Effector CD4-positive, alpha-beta T cell (primary cell): Measurements from ENCODE around the gene NANOS2.
"Not testable (repeated sequence)": the region's sequence is repeated elsewhere in the genome, so short reads cannot be mapped to it uniquely, and the experiment has no call there.

Experiments
- DNase-seq: peaks from one replicate; pipeline ENCODE4 v3.0.0-alpha.2; 2020

NANOS2 gene

GRCh38 chr19:45927565-45928261 is 13.1 kb upstream of the NANOS2 start:
- DNase-seq, result peak; percentile 84

DNA sequence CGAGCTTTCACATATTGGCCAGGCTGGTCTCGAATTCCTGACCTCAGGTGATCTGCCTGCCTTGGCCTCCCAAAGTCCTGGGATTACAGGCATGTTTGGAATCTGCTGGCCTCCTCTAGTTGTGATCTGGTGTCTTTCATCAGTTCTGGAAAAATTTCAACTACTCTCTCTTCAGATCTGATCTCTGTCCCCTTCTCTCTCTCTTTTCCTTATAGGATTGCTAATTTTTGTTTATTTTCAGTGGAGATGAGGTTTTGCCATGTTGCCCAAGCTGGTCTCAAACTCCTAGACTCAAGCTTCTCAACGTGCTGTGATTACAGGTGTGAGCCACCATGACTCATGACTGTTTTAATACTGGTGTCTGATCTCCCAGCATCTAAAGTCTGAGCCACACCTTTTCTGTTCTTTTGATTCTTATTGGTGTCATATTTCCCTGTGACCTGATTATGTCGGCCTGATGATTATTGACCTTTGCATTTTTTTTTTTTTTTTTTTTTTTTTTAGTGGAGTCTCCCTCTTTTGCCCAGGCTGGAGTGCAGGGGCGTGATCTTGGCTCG is 10.4 kb upstream of the NANOS2 start:
- no peak for DNase-seq

DNA sequence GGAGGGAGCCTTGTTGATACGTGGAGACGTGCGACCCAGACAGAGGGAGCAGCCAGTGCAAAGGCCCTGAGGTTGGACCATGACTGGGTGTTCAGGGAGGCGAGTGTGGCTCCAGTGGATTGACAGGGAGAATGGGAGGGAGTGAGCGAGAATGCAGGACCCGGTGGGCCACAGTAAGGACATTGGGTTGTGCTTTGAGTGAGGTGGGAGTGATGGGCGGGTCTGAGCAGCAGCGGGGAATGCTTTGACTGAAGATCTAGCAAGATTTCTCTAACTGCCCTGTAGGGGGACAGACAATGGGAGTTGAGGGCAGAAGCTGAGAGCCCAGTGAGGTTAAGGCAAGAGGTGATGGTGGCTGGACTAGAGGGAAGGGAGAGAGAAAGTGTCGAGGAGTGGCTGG is 7.7 kb upstream of the NANOS2 start:
- DNase-seq, result no peak

DNA sequence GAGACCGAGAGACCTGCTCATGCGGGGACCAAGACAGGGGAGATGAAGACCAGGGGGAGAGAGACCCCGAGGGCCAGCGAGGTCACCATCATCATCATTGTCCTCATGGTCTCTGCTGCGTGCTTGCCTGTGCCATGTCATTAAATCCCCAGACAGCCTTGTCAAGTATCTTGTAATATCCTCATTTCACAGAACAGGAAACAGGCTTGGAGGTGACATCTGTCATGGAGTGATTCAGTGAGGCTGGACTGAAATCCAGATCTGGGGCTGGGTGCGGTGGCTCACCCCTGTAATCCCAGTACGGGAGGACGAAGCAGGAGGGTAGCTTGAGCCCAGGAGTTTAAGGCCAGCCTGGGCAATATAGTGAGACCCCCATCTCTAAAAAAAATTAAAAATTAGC is 5.9 kb upstream of the NANOS2 start:
- no peak for DNase-seq

DNA sequence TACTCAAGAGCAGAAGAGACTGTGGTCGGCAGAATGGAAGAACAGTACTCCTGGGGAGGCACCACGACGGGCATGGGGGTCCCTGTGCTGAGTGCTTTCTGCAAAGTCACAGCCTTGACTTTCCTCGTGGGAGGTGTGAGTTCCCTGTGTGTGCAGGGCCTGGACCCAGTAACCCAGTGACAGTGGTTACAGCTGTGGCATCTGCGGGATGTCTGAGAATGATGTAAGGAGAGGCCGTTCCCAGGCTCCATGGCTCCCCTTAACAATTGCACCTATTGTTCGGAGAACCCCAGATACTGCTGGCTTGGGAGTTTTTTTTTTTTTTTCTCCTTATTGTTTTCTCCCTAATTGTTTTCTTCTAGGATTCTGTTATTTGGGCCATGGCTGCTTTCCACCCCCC is 5.1 kb upstream of the NANOS2 start:
- no peak for DNase-seq

GRCh38 chr19:45918721-45919120 is 4.1 kb upstream of the NANOS2 start:
- DNase-seq, result no peak

DNA sequence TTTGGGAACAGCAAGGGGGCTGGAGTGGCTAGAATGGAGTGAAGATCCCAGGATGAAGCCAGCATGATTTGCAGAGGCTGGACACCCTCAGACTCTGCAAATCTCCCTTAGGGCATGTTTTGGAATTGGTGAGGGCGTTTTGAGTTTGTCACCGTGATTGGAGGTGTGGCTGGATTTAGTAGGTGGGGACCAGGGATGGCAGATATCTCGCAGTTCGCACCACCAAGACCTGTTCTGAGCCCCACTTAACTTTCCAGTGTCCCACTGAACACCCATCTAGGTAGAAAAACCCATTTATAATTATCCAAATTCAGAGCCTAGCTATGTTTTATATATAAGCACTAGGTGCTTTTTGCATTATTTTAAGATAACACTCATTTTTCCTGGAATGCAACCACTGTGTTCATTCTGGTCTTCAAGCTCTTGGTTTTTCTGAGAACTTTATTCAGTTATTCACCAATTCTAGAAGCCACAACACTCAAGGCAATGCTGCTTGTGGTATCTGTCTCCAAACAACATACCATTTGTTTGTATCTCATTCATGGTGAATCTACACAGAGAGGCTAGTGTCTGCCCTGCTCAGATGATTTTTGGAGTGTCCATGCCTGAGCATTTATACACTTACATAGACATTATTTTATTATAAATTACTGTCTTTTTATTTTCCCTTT is 3.0 kb upstream of the NANOS2 start:
- no peak for DNase-seq

DNA sequence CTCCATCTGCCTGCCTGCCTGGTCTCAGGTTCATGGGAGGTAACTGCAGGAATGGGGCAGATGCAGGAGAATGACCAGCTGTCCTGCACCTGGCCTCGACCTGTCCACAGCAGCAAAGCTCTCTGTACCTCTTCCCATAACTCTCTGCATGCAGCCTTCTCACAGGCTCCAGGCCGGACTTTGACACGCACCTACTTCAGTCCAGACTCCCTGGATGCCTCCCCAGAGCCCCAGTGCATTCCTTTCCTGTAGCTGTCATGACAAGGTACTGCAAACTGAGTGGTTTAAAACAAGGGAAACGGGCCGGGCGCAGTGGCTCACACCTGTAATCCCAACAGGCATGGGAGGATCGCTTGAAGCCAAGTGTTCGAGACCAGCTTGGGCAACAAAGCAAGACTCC is 3.3 kb downstream of the NANOS2 start:
- no peak for DNase-seq

DNA sequence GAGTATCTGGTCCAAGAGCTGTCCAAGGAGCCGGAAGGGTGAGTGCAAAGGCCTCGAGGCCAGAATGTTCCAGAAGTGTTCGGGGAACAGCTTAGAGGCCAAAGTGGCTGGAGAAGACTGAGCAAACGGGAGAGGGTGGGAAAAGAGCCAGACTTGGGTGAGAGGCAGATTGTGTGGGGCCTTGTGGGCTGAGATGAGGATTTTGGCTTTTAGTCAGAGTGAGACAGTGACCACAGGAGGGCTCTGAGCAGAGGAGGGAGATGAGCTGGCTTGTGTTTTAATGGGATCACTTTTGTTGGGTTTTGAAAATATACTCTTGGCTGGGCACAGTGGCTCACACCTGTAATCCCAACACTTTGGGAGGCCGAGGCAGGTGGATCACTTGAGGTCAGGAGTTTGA is 5.6 kb downstream of the NANOS2 start:
- no peak for DNase-seq

DNA sequence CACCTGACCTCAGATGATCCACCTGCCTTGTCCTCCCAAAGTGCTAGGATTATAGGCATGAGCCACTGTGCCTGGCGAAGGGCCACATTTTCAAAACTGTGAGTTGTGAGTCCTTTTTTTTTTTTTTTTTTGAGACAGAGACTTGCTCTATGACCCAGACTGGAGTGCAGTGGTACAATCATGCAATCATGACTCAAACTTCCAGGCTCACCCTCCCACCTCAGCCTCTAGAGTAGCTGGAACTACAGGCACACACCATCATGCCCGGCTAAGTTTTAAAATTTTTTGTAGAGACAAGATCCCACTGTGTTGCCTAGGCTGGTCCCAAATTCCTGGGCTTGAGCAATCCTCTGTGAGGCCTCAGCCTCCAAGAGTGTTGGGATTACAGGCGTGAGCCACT is 8.4 kb downstream of the NANOS2 start:
- DNase-seq, result no peak

- DNase-seq, result no peak
These were observed 9.6 kb downstream of the NANOS2 start for GRCh38 chr19:45905011-45905410.

DNA sequence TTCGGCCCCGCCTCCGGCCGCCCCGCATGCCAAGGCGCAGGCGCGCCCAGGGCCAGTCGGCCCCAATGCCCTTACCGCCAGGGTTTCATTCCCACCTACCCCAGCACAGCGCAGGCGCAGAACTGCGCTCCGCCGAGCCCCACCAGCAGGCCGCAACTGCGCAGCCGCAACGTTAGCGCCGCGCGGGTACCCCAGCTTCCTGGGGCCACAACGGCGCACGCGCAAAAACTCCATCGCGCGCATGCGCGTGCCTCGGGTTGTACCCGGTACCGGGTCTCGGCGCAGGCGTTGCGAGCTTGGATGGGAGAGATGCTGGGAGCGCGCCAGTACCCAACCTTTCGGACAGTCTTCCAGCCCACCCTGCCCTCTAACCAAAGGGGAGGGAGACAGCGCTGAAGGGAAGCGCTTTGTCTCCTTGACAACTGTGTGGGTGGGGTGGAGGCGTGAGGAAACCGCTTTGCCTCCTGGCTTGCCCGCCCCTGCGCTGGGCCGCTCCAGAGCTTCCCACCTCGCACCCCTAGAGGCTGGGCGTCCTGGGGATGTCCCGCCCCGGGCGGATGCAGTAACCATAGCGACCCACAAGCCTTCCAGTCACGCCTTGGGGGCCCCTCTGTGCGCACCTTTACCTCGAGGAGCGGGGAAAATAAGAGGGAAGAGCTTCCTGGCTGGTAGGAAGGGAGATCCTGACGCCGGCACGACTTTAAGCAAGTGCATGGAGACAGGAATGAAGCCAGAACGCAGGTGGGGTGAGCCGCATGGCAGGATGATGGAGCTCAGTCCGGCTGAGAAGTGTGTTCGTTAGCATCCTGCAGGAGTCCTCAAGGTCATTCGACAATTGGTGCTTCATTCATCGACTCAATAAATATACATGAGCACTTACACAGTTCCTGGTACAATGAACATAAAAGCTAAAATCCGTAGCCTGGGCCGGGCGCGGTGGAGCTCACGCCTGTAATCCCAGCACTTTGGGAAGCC is 11.6 kb downstream of the NANOS2 start:
- peak; percentile 99 for DNase-seq

- no peak for DNase-seq
These were observed 12.5 kb downstream of the NANOS2 start, which contains the start of gene MYPOP for GRCh38 chr19:45901912-45902650. MYPOP (minus strand) TSS chr19:45902613; CDS start chr19:45901773, 840 bp downstream.

DNA sequence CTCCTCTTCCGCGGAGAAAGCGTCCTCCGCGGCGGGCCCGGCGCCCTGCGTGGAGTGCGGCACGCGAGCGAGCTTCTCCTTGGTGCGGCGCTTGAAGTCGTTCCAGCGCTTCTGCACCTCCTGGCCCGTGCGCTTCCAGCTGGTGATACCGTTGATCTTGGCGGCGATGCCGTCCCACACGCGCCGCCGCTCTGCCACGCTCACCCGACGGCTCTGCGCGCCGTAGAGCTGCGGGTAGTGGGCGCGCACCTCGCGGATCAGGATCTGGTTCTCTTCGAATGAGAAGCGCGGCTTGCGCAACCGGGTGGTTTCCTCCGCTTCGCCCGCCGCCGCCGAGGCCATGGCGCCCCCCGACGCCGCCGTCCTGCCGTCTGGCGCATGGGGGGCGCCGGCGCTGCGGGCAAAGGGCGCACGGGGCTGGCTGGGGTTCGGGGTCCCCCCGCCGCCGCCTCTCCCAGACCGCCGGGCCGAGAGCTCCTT is 13.1 kb downstream of the NANOS2 start:
- DNase-seq, result no peak

GRCh38 chr19:45900738-45901431 is 13.7 kb downstream of the NANOS2 start:
- no peak for DNase-seq

- DNase-seq, result no peak
These were observed 14.5 kb downstream of the NANOS2 start for GRCh38 chr19:45899919-45900589.

DNA sequence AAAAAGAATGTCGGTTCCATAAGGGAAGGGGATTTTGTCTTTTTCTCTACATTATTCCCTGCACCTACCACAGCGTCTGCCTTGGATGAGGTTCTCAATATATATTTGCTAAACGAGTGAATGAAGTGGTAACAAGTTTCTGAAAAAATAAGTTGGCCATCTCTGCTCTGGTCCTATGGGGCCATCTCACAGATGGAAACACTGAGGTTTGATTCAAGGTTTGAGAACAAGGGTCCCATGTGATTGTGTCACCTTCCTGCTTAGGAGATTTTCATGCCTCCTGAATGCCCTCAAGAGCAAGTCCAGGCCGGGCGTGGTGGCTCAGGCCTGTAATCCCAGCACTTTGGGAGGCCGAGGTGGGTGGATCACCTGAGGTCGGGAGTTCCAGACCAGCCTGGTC is 15.3 kb downstream of the NANOS2 start:
- no peak for DNase-seq

- DNase-seq, result no peak
These were observed 17.2 kb downstream of the NANOS2 start for GRCh38 chr19:45897261-45897812.

GRCh38 chr19:45895983-45896599 is 18.5 kb downstream of the NANOS2 start:
- DNase-seq, result not testable (repeated sequence)

GRCh38 chr19:45895519-45895972 is 19.0 kb downstream of the NANOS2 start:
- no peak for DNase-seq
